HUES48 (cell line): ENCODE measurements around the gene OR7A10.
"Not testable (repeated sequence)": the region's sequence is repeated elsewhere in the genome, so short reads cannot be mapped to it uniquely, and the experiment has no call there.

Experiments used
- H3K27ac ChIP-seq: one replicate; pipeline ENCODE4 v1.7.0; 2013; ENCODE audit warnings: low read depth, low read length, inconsistent platforms
- H3K27me3 ChIP-seq: 2 replicates; pipeline ENCODE4 v1.6.1; 2013; ENCODE audit warnings: mild to moderate bottlenecking, low read length; ENCODE audit not compliant: control insufficient read depth, insufficient read depth
- H3K36me3 ChIP-seq: 2 replicates; pipeline ENCODE4 v1.6.1; 2013; ENCODE audit warnings: low read length; ENCODE audit not compliant: control insufficient read depth, insufficient read depth
- H3K4me1 ChIP-seq: 2 replicates; pipeline ENCODE4 v1.6.1; 2013; ENCODE audit warnings: mild to moderate bottlenecking, low read length; ENCODE audit not compliant: control insufficient read depth, insufficient read depth
- H3K4me3 ChIP-seq: 2 replicates; pipeline ENCODE4 v1.5.1; 2013; ENCODE audit warnings: mild to moderate bottlenecking, low read depth, low read length
- H3K9ac ChIP-seq: 2 replicates; pipeline ENCODE4 v1.6.1; 2013; ENCODE audit warnings: mild to moderate bottlenecking, low read depth, low read length, moderate library complexity
- H3K9me3 ChIP-seq: 2 replicates; pipeline ENCODE4 v1.6.1; 2013; ENCODE audit warnings: low read length; ENCODE audit not compliant: control insufficient read depth, insufficient read depth

OR7A10 gene

GRCh38 chr19:14792250-14792649, 56.5 kb downstream of the OR7A10 start:
- H3K9ac ChIP-seq, H3K36me3 ChIP-seq, H3K9me3 ChIP-seq, H3K27me3 ChIP-seq, H3K4me1 ChIP-seq, H3K27ac ChIP-seq, H3K4me3 ChIP-seq: not testable (repeated sequence)
